ENCODE results near the gene TMEM255B. TPM values are rescaled to one million over a fixed set of nuclear protein-coding genes. Genes with fewer than 3 reads are reported as not detected.

TMEM255B gene
- total RNA-seq, 1 experiment from 2014 or later, result 26.3 TPM

- CTCF ChIA-PET, result no interaction called here
- POLR2A ChIA-PET, result no interaction called here
- ATAC-seq (peak; percentile 49), DNase-seq (ENCODE audit: low read depth, low spot score) (no peak)
- Histone ChIP-seq H3K27ac (ENCODE audit: low read length) (no peak overlapping the region), H3K27me3 (ENCODE audit: control insufficient read depth, insufficient read depth, low read length) (no peaks in the 10 kb centered on the region), H3K4me3 (ENCODE audit: low read depth in 2 of 2, low read length in 2 of 2) (no peak overlapping the region), H3K36me3 (ENCODE audit: control insufficient read depth, insufficient read depth, low read length) (no peaks in the 10 kb centered on the region), H3K9me3 (ENCODE audit: control insufficient read depth, insufficient read depth, low read depth, low read length) (no peaks in the 10 kb centered on the region), H3K4me1 (ENCODE audit: control insufficient read depth, insufficient read depth, low read length) (peaks cover 3% of the 10 kb centered on the region; the same call in 1 of the 2 replicates)
- TF ChIP-seq REST (IDR thresholded peaks at IDR 0.05; ENCODE audit: insufficient read depth in 1 of 2, low read depth in 2 of 2, low read length in 1 of 2) (peak; percentile 78 to 85), TCF7L2 (IDR thresholded peaks at IDR 0.05; ENCODE audit: low read depth, low read length) (no peak)
- no TSS peak for BruUV-seq (replicated peaks)
- intact Hi-C loops (cut with micrococcal nuclease; ENCODE audit: unreplicated experiment), result no loop called here
- in situ Hi-C loops (cut with HindIII; ENCODE audit: low pct_unique_long_range_greater_than_20kb, low sequenced_read_pairs), result no loop called here
These were observed 18.6 kb downstream of the TMEM255B start for GRCh38 chr13:113777311-113778260.

- ATAC-seq, result no peak
- TF ChIP-seq SIN3A (IDR thresholded peaks at IDR 0.05; ENCODE audit: borderline replicate concordance, insufficient read depth, low read depth, low read length) (no peak), POLR2AphosphoS5 (IDR thresholded peaks at IDR 0.05; ENCODE audit: low read depth, low read length) (no peak), TCF7L2 (IDR thresholded peaks at IDR 0.05; ENCODE audit: low read depth, low read length) (no peak), CTCF (IDR thresholded peaks at IDR 0.05) (no peak), REST (IDR thresholded peaks at IDR 0.05; ENCODE audit: insufficient read depth in 1 of 2, low read depth in 2 of 2, low read length in 1 of 2) (no peak)
- H3K4me3 ChIP-seq (ENCODE audit: low read depth in 2 of 2, low read length in 2 of 2), result no peak overlapping the region
- BruUV-seq (replicated peaks), result no TSS peak
- no peak for DNase-seq (ENCODE audit: low read depth, low spot score)
- H3K36me3 ChIP-seq (ENCODE audit: control insufficient read depth, insufficient read depth, low read length), result no peaks in the 10 kb centered on the region
- H3K9me3 ChIP-seq (ENCODE audit: control insufficient read depth, insufficient read depth, low read depth, low read length), result no peaks in the 10 kb centered on the region
- H3K4me1 ChIP-seq (ENCODE audit: control insufficient read depth, insufficient read depth, low read length), result no peaks in the 10 kb centered on the region
- no peaks in the 10 kb centered on the region for H3K27me3 ChIP-seq (ENCODE audit: control insufficient read depth, insufficient read depth, low read length)
- CTCF ChIA-PET, result no interaction called here
- POLR2A ChIA-PET, result no interaction called here
- H3K27ac ChIP-seq (ENCODE audit: low read length), result no peak overlapping the region
- intact Hi-C loops (cut with micrococcal nuclease; ENCODE audit: unreplicated experiment), result no loop called here
- in situ Hi-C loops (cut with HindIII; ENCODE audit: low pct_unique_long_range_greater_than_20kb, low sequenced_read_pairs), result no loop called here
These were observed 22.5 kb downstream of the TMEM255B start for GRCh38 chr13:113781571-113781970.

All from Panc1 (cell line).